GM21576 (cell line): ENCODE results near the gene KLHL35.

ENCODE experiments used
- ATAC-seq: cut with Tn5 transposase; IDR thresholded peaks from one replicate; pipeline ENCODE4 v1.9.1; 2021; ENCODE audit warnings: mild to moderate bottlenecking, moderate library complexity; ENCODE audit not compliant: unreplicated experiment

KLHL35 gene

GRCh38 chr11:75432911-75433321, at the start of gene KLHL35:
Gene KLHL35, minus strand, starts transcription at chr11:75433203. Its CDS starts 2,574 bp downstream, at chr11:75430629.
- ATAC-seq = no peak

- no peak for ATAC-seq
Observed at GRCh38 chr11:75481922-75482606, 49.1 kb upstream of the KLHL35 start.

GRCh38 chr11:75481223-75481921, 48.4 kb upstream of the KLHL35 start:
- no peak for ATAC-seq

GRCh38 chr11:75480185-75481175, 47.5 kb upstream of the KLHL35 start:
- ATAC-seq = no peak

- ATAC-seq = no peak
Observed at GRCh38 chr11:75479597-75480145, 46.7 kb upstream of the KLHL35 start.

- no peak for ATAC-seq
Observed at GRCh38 chr11:75478783-75479596, 46.0 kb upstream of the KLHL35 start.

GRCh38 chr11:75477614-75477935, 44.6 kb upstream of the KLHL35 start:
- no peak for ATAC-seq

- ATAC-seq = no peak
Observed at GRCh38 chr11:75476739-75477613, 44.0 kb upstream of the KLHL35 start.

- peak; percentile 41 for ATAC-seq
Observed at GRCh38 chr11:75475767-75476650, 43.0 kb upstream of the KLHL35 start.

- peak; percentile 53 for ATAC-seq
Observed at GRCh38 chr11:75474878-75475766, 42.1 kb upstream of the KLHL35 start.

GRCh38 chr11:75474240-75474639, 41.2 kb upstream of the KLHL35 start:
- ATAC-seq = no peak

- ATAC-seq = no peak
Observed at GRCh38 chr11:75473684-75474083, 40.7 kb upstream of the KLHL35 start.

- no peak for ATAC-seq
Observed at GRCh38 chr11:75472081-75472732, 39.2 kb upstream of the KLHL35 start.

- ATAC-seq = no peak
Observed at GRCh38 chr11:75471176-75471973, 38.4 kb upstream of the KLHL35 start.

GRCh38 chr11:75470476-75471080, 37.6 kb upstream of the KLHL35 start:
- ATAC-seq = no peak
